ENCODE measurements around the gene GALNT10.

DNA sequence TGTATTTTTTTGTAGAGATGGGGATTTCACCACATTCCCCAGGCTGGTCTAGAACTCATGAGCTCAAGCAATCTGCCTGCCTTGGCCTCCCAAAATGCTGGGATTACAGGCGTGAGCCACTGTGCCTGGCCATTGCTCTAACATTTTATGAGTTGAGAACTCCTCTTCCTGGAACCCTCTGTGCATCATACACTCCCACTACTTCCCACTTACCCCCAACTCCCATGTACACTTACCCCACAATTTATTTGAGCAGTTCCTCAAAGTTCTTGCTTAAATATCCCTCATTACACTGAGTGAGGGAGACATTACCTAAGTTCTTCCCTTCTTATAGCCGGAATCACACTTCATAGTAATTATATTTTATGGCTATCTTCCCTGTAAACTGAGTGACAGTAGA, 42.9 kb upstream of the GALNT10 start:
- TF ChIP-seq, protein P1, sequence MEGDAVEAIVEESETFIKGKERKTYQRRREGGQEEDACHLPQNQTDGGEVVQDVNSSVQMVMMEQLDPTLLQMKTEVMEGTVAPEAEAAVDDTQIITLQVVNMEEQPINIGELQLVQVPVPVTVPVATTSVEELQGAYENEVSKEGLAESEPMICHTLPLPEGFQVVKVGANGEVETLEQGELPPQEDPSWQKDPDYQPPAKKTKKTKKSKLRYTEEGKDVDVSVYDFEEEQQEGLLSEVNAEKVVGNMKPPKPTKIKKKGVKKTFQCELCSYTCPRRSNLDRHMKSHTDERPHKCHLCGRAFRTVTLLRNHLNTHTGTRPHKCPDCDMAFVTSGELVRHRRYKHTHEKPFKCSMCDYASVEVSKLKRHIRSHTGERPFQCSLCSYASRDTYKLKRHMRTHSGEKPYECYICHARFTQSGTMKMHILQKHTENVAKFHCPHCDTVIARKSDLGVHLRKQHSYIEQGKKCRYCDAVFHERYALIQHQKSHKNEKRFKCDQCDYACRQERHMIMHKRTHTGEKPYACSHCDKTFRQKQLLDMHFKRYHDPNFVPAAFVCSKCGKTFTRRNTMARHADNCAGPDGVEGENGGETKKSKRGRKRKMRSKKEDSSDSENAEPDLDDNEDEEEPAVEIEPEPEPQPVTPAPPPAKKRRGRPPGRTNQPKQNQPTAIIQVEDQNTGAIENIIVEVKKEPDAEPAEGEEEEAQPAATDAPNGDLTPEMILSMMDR (IDR thresholded peaks at IDR 0.05; ENCODE audit: low read depth, low read length, poor library complexity, severe bottlenecking) = no peak
- TF ChIP-seq EZH2phosphoT487 (IDR thresholded peaks at IDR 0.05; ENCODE audit: borderline replicate concordance, low read length) = no peak
